IMR-90 (cell line): ENCODE measurements around the gene MECP2. TPM values are rescaled to one million over a fixed set of nuclear protein-coding genes. Genes with fewer than 3 reads are reported as not detected.

Experiments used
- ATAC-seq: fragments of 200-7000 bp; cut with Tn5 transposase; 2 replicates; pipeline ENCODE4 v1.9.1; 2020; ENCODE audit warnings: low read depth, mild to moderate bottlenecking, moderate library complexity
- BruUV-seq: library from RNA; stranded (reverse); fragments of 400-500 nt; replicated peaks from 2 replicates; lab custom pipeline; 2021; lab: Mats Ljungman, UMichigan
- CTCF ChIA-PET: fragments of 300-600 bp; formaldehyde crosslinking; extraction: SDS; loops from one replicate; lab custom pipeline; 2021; ENCODE audit warnings: antibody characterized with exemption; lab: Yijun Ruan, JAX
- POLR2A ChIA-PET: fragments of 300-600 bp; sonication (Branson Sonifier 250); formaldehyde crosslinking; loops from one replicate; lab custom pipeline; 2022; ENCODE audit warnings: antibody characterized with exemption; ENCODE audit not compliant: unreplicated experiment; lab: Charles Lee
- DNase-seq: peaks from one replicate; pipeline ENCODE4 v3.0.0; 2013
- H2AFZ ChIP-seq: replicated peaks from 2 replicates; pipeline ENCODE3; 2013; ENCODE audit warnings: low read length, mild to moderate bottlenecking; ENCODE audit not compliant: poor library complexity
- H2AK5ac ChIP-seq: 2 replicates; pipeline ENCODE4 v1.6.1; 2013; ENCODE audit warnings: low read depth, low read length, inconsistent platforms
- H2AK9ac ChIP-seq: replicated peaks from 2 replicates; pipeline ENCODE3; 2013; ENCODE audit warnings: mild to moderate bottlenecking, low read depth, low read length, moderate library complexity; ENCODE audit not compliant: poor library complexity
- H2BK120ac ChIP-seq: 2 replicates; pipeline ENCODE4 v1.6.1; 2013; ENCODE audit warnings: low read depth, low read length, inconsistent platforms
- H2BK15ac ChIP-seq: 3 replicates; pipeline ENCODE4 v1.6.1; 2013; ENCODE audit warnings: low read depth, low read length, inconsistent platforms
- H2BK20ac ChIP-seq: 2 replicates; pipeline ENCODE4 v1.6.1; 2013; ENCODE audit warnings: low read depth, mild to moderate bottlenecking, inconsistent platforms, low read length, moderate library complexity
- H2BK5ac ChIP-seq: 2 replicates; pipeline ENCODE4 v1.6.1; 2013; ENCODE audit warnings: mild to moderate bottlenecking, low read depth, low read length, inconsistent platforms; ENCODE audit not compliant: poor library complexity, severe bottlenecking
- H3K14ac ChIP-seq: replicated peaks from 2 replicates; pipeline ENCODE4 v1.6.1; 2013; ENCODE audit warnings: low read depth, low read length, inconsistent platforms
- H3K18ac ChIP-seq: 2 replicates; pipeline ENCODE4 v1.6.1; 2013; ENCODE audit warnings: low read depth, low read length, control low read depth
- H3K23ac ChIP-seq: 2 replicates; pipeline ENCODE4 v1.6.1; 2013; ENCODE audit warnings: low read depth, low read length, inconsistent platforms
- H3K27ac ChIP-seq: 2 replicates; pipeline ENCODE4 v1.5.1; 2013; ENCODE audit warnings: mild to moderate bottlenecking, control low read depth, low read length; ENCODE audit not compliant: insufficient read depth
- H3K27me3 ChIP-seq: 2 replicates; pipeline ENCODE4 v1.6.1; 2013; ENCODE audit warnings: low read length; ENCODE audit not compliant: control insufficient read depth, insufficient read depth
- H3K36me3 ChIP-seq: 2 replicates; pipeline ENCODE4 v1.6.1; 2013; ENCODE audit warnings: low read length, mixed read lengths; ENCODE audit not compliant: control insufficient read depth, insufficient read depth
- H3K4ac ChIP-seq: 2 replicates; pipeline ENCODE4 v1.6.1; 2013; ENCODE audit warnings: low read depth, low read length, inconsistent platforms
- H3K4me1 ChIP-seq: 2 replicates; pipeline ENCODE4 v1.6.1; 2013; ENCODE audit warnings: low read length, mixed read lengths; ENCODE audit not compliant: control insufficient read depth, insufficient read depth
- H3K4me2 ChIP-seq: 2 replicates; pipeline ENCODE4 v1.6.1; 2013; ENCODE audit warnings: low read depth, mild to moderate bottlenecking, control low read depth, low read length, moderate library complexity
- H3K4me3 ChIP-seq: 2 replicates; pipeline ENCODE4 v1.5.1; 2013; ENCODE audit warnings: low read depth, mild to moderate bottlenecking, control low read depth, low read length, moderate library complexity; ENCODE audit not compliant: insufficient read depth
- H3K56ac ChIP-seq: 2 replicates; pipeline ENCODE4 v1.6.1; 2013; ENCODE audit warnings: low read length, inconsistent platforms; ENCODE audit not compliant: insufficient read depth; ENCODE audit errors: extremely low read depth
- H3K79me1 ChIP-seq, 2 experiments: 2 replicates each; pipeline ENCODE4 v1.6.1; 2013; ENCODE audit warnings: low read length in 2 of 2, inconsistent platforms in 1 of 2, low read depth in 1 of 2
- H3K9ac ChIP-seq: 2 replicates; pipeline ENCODE4 v1.6.1; 2013; ENCODE audit warnings: low read depth, low read length, control low read depth
- H3K9me1 ChIP-seq: 2 replicates; pipeline ENCODE4 v1.6.1; 2013; ENCODE audit warnings: low read length, inconsistent platforms; ENCODE audit not compliant: insufficient read depth
- H3K9me3 ChIP-seq: 2 replicates; pipeline ENCODE4 v1.6.1; 2013; ENCODE audit warnings: low read length; ENCODE audit not compliant: control insufficient read depth, insufficient read depth
- H4K20me1 ChIP-seq: 2 replicates; pipeline ENCODE4 v1.6.1; 2013; ENCODE audit warnings: low read length, inconsistent platforms; ENCODE audit not compliant: insufficient read depth
- H4K5ac ChIP-seq: 2 replicates; pipeline ENCODE4 v1.6.1; 2013; ENCODE audit warnings: mild to moderate bottlenecking, low read depth, low read length, control low read depth
- H4K8ac ChIP-seq, 2 experiments: 2 replicates each; pipeline ENCODE4 v1.6.1; 2013; ENCODE audit warnings: low read depth in 2 of 2, low read length in 2 of 2, control low read depth in 1 of 2, inconsistent platforms in 1 of 2
- H4K91ac ChIP-seq: 2 replicates; pipeline ENCODE4 v1.6.1; 2013; ENCODE audit warnings: low read depth, low read length, inconsistent platforms; ENCODE audit not compliant: insufficient read depth
- BHLHE40 ChIP-seq: fragments of 150-350 bp; IDR thresholded peaks from 2 replicates; pipeline ENCODE4 v1.6.1; 2016; ENCODE audit warnings: mild to moderate bottlenecking, low read depth, low read length
- CEBPB ChIP-seq: IDR thresholded peaks from 2 replicates; pipeline ENCODE4 v1.6.1; 2012; ENCODE audit warnings: low read depth, low read length, improper control_type of control experiment
- CHD1 ChIP-seq: IDR thresholded peaks from 2 replicates; pipeline ENCODE4 v1.6.1; 2012; ENCODE audit warnings: low read depth, low read length, improper control_type of control experiment
- FOS ChIP-seq: fragments of 150-350 bp; IDR thresholded peaks from 2 replicates; pipeline ENCODE4 v1.6.1; 2016; ENCODE audit warnings: low read depth, low read length
- MAFK ChIP-seq: IDR thresholded peaks from 2 replicates; pipeline ENCODE4 v1.6.1; 2012; ENCODE audit warnings: low read depth, low read length, improper control_type of control experiment
- MAZ ChIP-seq: IDR thresholded peaks from 2 replicates; pipeline ENCODE4 v1.6.1; 2012; ENCODE audit warnings: low read depth, mild to moderate bottlenecking, low read length, improper control_type of control experiment, moderate library complexity, borderline replicate concordance
- MXI1 ChIP-seq: IDR thresholded peaks from 2 replicates; pipeline ENCODE4 v1.6.1; 2012; ENCODE audit warnings: low read depth, mild to moderate bottlenecking, low read length, moderate library complexity, borderline replicate concordance
- NFE2L2 ChIP-seq: fragments of 150-350 bp; IDR thresholded peaks from 2 replicates; pipeline ENCODE4 v1.6.1; 2016; ENCODE audit warnings: low read depth, mild to moderate bottlenecking, low read length
- POLR2A ChIP-seq: IDR thresholded peaks from 2 replicates; pipeline ENCODE4 v1.6.1; 2012; ENCODE audit warnings: mild to moderate bottlenecking, low read depth, low read length
- RAD21 ChIP-seq: IDR thresholded peaks from 2 replicates; pipeline ENCODE4 v1.6.1; 2012; ENCODE audit warnings: low read length, improper control_type of control experiment
- RCOR1 ChIP-seq: IDR thresholded peaks from 2 replicates; pipeline ENCODE4 v1.6.1; 2012; ENCODE audit warnings: mild to moderate bottlenecking, low read length, improper control_type of control experiment; ENCODE audit not compliant: insufficient replicate concordance
- RFX5 ChIP-seq: IDR thresholded peaks from 2 replicates; pipeline ENCODE4 v1.8.0; 2012; ENCODE audit warnings: low read depth, mild to moderate bottlenecking, low read length, moderate library complexity
- SMC3 ChIP-seq: fragments of 150-350 bp; IDR thresholded peaks from 2 replicates; pipeline ENCODE4 v1.6.1; 2016; ENCODE audit warnings: low read depth, mild to moderate bottlenecking, antibody characterized with exemption, low read length, moderate library complexity
- WGBS, 2 experiments: methylation state at CpG; one replicate each; pipeline versions ENCODE4 v1.1.5 to v1.1.7; 2013; ENCODE audit warnings: missing lambda C conversion rate in 2 of 2; ENCODE audit not compliant: insufficient read length in 1 of 2; ENCODE audit errors: extremely low coverage in 2 of 2; 5-methylcytosine and 5-hydroxymethylcytosine counted together
- dilution Hi-C: fragments of 300-500 bp; cut with HindIII; formaldehyde crosslinking; loops from one replicate; pipeline ENCODE4 v1.14.3; 2018; ENCODE audit warnings: low sequenced_read_pairs; ENCODE audit not compliant: unreplicated experiment
- in situ Hi-C: fragments of 300-500 bp; cut with MboI; formaldehyde crosslinking; loops from 3 replicates; pipeline ENCODE4 v1.14.3; 2019; ENCODE audit warnings: low sequenced_read_pairs, inconsistent platforms, mixed read lengths
- intact Hi-C: fragments of 100-400 bp; cut with micrococcal nuclease; formaldehyde crosslinking; loops from 2 replicates; pipeline ENCODE4 v1.10.0; 2022
- polyA plus RNA-seq, 3 experiments: library from polyadenylated mRNA; depleted of rRNA; stranded (reverse); fragments of >200 nt; gene quantifications; 2 replicates each; pipeline ENCODE4 v1.2.3, GENCODE V29; 2012; ENCODE audit warnings: low replicate concordance in 1 of 3
- total RNA-seq: library from RNA; depleted of rRNA; stranded (reverse); fragments of >200 nt; gene quantifications from 2 replicates; pipeline ENCODE4 v1.2.3, GENCODE V29; 2012
- TF ChIP-seq, protein P1 (sequence below): conservative IDR thresholded peaks from 2 replicates; pipeline ENCODE4 v1.5.1; 2012; ENCODE audit warnings: mild to moderate bottlenecking, low read depth, low read length, improper control_type of control experiment
- TF ChIP-seq, protein P2 (sequence below): fragments of 150-350 bp; IDR thresholded peaks from 2 replicates; pipeline ENCODE4 v1.6.1; 2016; ENCODE audit warnings: low read depth, mild to moderate bottlenecking, low read length, moderate library complexity, borderline replicate concordance
- TF ChIP-seq, protein P3 (sequence below): fragments of 150-350 bp; IDR thresholded peaks from 2 replicates; pipeline ENCODE4 v1.6.1; 2017; ENCODE audit warnings: mild to moderate bottlenecking, antibody characterized with exemption, low read length, low read depth

The MECP2 gene
- total and polyA plus RNA-seq, 2 of the 4 experiments (the other 2 are of a cell fraction) = 8.4 to 10.1 TPM

- Histone ChIP-seq H3K4me2 (no peak overlapping the region), H3K9ac (no peak overlapping the region), H4K5ac (no peak overlapping the region), H3K9me3 (no peaks in the 10 kb centered on the region), H2AK9ac (no peak overlapping the region), H2BK120ac (no peak overlapping the region), H3K79me1 (no peaks in the 10 kb centered on the region), H3K18ac (no peak overlapping the region), H2BK20ac (no peak overlapping the region), H3K27me3 (peaks cover 2% of the 10 kb centered on the region), H3K4ac (no peak overlapping the region), H4K8ac (no peak overlapping the region), H3K23ac (no peak overlapping the region), H3K9me1 (no peaks in the 10 kb centered on the region), H2BK5ac (no peak overlapping the region), H3K27ac (no peak overlapping the region), H2AFZ (no peak overlapping the region), H4K20me1 (no peaks in the 10 kb centered on the region), H3K4me1 (no peaks in the 10 kb centered on the region), H3K36me3 (no peaks in the 10 kb centered on the region), H2BK15ac (no peak overlapping the region), H3K14ac (no peak overlapping the region), H3K56ac (no peak overlapping the region), H3K4me3 (no peak overlapping the region), H2AK5ac (no peak overlapping the region), H4K91ac (no peak overlapping the region)
- CTCF ChIA-PET = no interaction called here
- DNase-seq (no peak), ATAC-seq (no peak)
- POLR2A ChIA-PET = no interaction called here
- no TSS peak for BruUV-seq
- WGBS, 2 experiments = no CpG with 5 or more reads among the region's 9 CpGs
- in situ Hi-C loops (no loop called here), intact Hi-C loops (no loop called here), dilution Hi-C loops (no loop called here)
- TF ChIP-seq RFX5 = no peak
- TF ChIP-seq POLR2A = no peak
- TF ChIP-seq, protein P1, sequence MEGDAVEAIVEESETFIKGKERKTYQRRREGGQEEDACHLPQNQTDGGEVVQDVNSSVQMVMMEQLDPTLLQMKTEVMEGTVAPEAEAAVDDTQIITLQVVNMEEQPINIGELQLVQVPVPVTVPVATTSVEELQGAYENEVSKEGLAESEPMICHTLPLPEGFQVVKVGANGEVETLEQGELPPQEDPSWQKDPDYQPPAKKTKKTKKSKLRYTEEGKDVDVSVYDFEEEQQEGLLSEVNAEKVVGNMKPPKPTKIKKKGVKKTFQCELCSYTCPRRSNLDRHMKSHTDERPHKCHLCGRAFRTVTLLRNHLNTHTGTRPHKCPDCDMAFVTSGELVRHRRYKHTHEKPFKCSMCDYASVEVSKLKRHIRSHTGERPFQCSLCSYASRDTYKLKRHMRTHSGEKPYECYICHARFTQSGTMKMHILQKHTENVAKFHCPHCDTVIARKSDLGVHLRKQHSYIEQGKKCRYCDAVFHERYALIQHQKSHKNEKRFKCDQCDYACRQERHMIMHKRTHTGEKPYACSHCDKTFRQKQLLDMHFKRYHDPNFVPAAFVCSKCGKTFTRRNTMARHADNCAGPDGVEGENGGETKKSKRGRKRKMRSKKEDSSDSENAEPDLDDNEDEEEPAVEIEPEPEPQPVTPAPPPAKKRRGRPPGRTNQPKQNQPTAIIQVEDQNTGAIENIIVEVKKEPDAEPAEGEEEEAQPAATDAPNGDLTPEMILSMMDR = no peak
- TF ChIP-seq RAD21 = no peak
- TF ChIP-seq, protein P2, sequence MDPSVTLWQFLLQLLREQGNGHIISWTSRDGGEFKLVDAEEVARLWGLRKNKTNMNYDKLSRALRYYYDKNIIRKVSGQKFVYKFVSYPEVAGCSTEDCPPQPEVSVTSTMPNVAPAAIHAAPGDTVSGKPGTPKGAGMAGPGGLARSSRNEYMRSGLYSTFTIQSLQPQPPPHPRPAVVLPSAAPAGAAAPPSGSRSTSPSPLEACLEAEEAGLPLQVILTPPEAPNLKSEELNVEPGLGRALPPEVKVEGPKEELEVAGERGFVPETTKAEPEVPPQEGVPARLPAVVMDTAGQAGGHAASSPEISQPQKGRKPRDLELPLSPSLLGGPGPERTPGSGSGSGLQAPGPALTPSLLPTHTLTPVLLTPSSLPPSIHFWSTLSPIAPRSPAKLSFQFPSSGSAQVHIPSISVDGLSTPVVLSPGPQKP = no peak
- TF ChIP-seq MAZ = no peak
- no peak for TF ChIP-seq MXI1
- no peak for TF ChIP-seq NFE2L2
- no peak for TF ChIP-seq RCOR1
- TF ChIP-seq SMC3 = no peak
- no peak for TF ChIP-seq MAFK
- TF ChIP-seq, protein P3, sequence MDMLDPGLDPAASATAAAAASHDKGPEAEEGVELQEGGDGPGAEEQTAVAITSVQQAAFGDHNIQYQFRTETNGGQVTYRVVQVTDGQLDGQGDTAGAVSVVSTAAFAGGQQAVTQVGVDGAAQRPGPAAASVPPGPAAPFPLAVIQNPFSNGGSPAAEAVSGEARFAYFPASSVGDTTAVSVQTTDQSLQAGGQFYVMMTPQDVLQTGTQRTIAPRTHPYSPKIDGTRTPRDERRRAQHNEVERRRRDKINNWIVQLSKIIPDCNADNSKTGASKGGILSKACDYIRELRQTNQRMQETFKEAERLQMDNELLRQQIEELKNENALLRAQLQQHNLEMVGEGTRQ = no peak
- TF ChIP-seq CHD1 = no peak
- TF ChIP-seq FOS = no peak
- TF ChIP-seq BHLHE40 = no peak
- no peak for TF ChIP-seq CEBPB
Observed at GRCh38 chrX:154132366-154132765, 34.8 kb upstream of the MECP2 start.
